Endothelial cell of umbilical vein (primary cell): ENCODE data around the gene TAX1BP3. TPM values are rescaled to one million over a fixed set of nuclear protein-coding genes. Genes with fewer than 3 reads are reported as not detected.

Source experiments
- BruUV-seq: library from RNA; stranded (reverse); fragments of 400-500 nt; replicated peaks from 2 replicates; lab custom pipeline; 2021; lab: Mats Ljungman, UMichigan
- CTCF ChIA-PET: fragments of 300-600, 350-600 bp; sonication (Branson Sonifier 250); formaldehyde crosslinking; loops from one replicate; lab custom pipeline; 2021; ENCODE audit warnings: antibody characterized with exemption, inconsistent platforms; lab: Charles Lee
- POLR2A ChIA-PET: fragments of 300-600, 350-600 bp; sonication (Branson Sonifier 250); formaldehyde crosslinking; loops from one replicate; lab custom pipeline; 2021; ENCODE audit warnings: antibody characterized with exemption, inconsistent platforms; lab: Charles Lee
- DNase-seq: peaks from one replicate; pipeline ENCODE4 v3.0.0-alpha.2; 2011; ENCODE audit warnings: low read depth, low spot score
- FAIRE-seq: peaks from 2 replicates; lab custom pipeline; 2011; peaks lifted over from hg19 to GRCh38; lab: Jason Lieb, UNC
- H2AFZ ChIP-seq: 2 replicates; pipeline ENCODE4 v1.6.0; 2012; ENCODE audit warnings: low read depth, low read length, control low read depth, inconsistent platforms
- H3K27ac ChIP-seq: 2 replicates; pipeline ENCODE4 v1.5.1; 2011; ENCODE audit warnings: low read depth, mild to moderate bottlenecking, control low read depth, low read length, moderate library complexity; ENCODE audit not compliant: insufficient read depth
- H3K27me3 ChIP-seq, 2 experiments: 2 replicates each; pipeline versions ENCODE4 v1.6.0 to v1.6.1; 2011; ENCODE audit warnings: low read length in 2 of 2, mixed read lengths in 1 of 2; ENCODE audit not compliant: control insufficient read depth in 2 of 2, insufficient read depth in 2 of 2
- H3K36me3 ChIP-seq, 2 experiments: 2 replicates in 1 of 2; 3 replicates in 1 of 2; pipeline ENCODE4 v1.5.1; 2011; ENCODE audit warnings: low read length in 2 of 2, mild to moderate bottlenecking in 1 of 2, moderate library complexity in 1 of 2; ENCODE audit not compliant: control insufficient read depth in 2 of 2, insufficient read depth in 2 of 2; ENCODE audit errors: extremely low read depth in 1 of 2
- H3K4me1 ChIP-seq: 3 replicates; pipeline ENCODE4 v1.5.1; 2011; ENCODE audit warnings: mild to moderate bottlenecking, low read length; ENCODE audit not compliant: control insufficient read depth, insufficient read depth; ENCODE audit errors: extremely low read depth
- H3K4me2 ChIP-seq: 2 replicates; pipeline ENCODE4 v1.6.1; 2011; ENCODE audit warnings: low read length, control low read depth, mixed read lengths; ENCODE audit not compliant: insufficient read depth
- H3K4me3 ChIP-seq, 3 experiments: fragments of 200-600 bp in 1 of 3; sonication (generic), shearing (Covaris generic) in 1 of 3; replicated peaks in 1 of 3; 2 replicates each; pipeline ENCODE4 v1.5.1; 2011 to 2016; ENCODE audit warnings: control low read depth in 3 of 3, low read length in 3 of 3, mild to moderate bottlenecking in 2 of 3, inconsistent platforms in 1 of 3, low read depth in 1 of 3, moderate library complexity in 1 of 3; ENCODE audit not compliant: insufficient read depth in 1 of 3
- H3K79me2 ChIP-seq: 2 replicates; pipeline ENCODE4 v1.6.0; 2012; ENCODE audit warnings: low read length, inconsistent platforms; ENCODE audit not compliant: control insufficient read depth, insufficient read depth
- H3K9ac ChIP-seq: replicated peaks from 2 replicates; pipeline ENCODE3; 2011; ENCODE audit warnings: low read length, control low read depth; ENCODE audit not compliant: insufficient read depth; ENCODE audit errors: extremely low read depth
- H3K9me1 ChIP-seq: replicated peaks from 3 replicates; pipeline ENCODE4 v1.6.0; 2011; ENCODE audit warnings: mild to moderate bottlenecking, low read length; ENCODE audit not compliant: control insufficient read depth, insufficient read depth; ENCODE audit errors: extremely low read depth
- H3K9me3 ChIP-seq: replicated peaks from 2 replicates; pipeline ENCODE4 v1.5.1; 2012; ENCODE audit warnings: low read length, inconsistent platforms; ENCODE audit not compliant: control insufficient read depth, insufficient read depth
- H4K20me1 ChIP-seq: replicated peaks from 2 replicates; pipeline ENCODE3; 2011; ENCODE audit warnings: mild to moderate bottlenecking, low read length; ENCODE audit not compliant: control insufficient read depth, insufficient read depth; ENCODE audit errors: extremely low read depth
- CTCF ChIP-seq, 2 donors: IDR thresholded peaks; 1 replicate in 1 of 2; 2 replicates in 1 of 2; pipeline ENCODE4 v1.5.1; 2011; ENCODE audit warnings: low read length in 2 of 2, mild to moderate bottlenecking in 2 of 2, moderate library complexity in 2 of 2, control low read depth in 1 of 2, inconsistent platforms in 1 of 2, low read depth in 1 of 2; ENCODE audit not compliant: insufficient read depth in 1 of 2; ENCODE audit errors: extremely low read depth in 1 of 2
- EZH2 ChIP-seq: IDR thresholded peaks from 2 replicates; pipeline ENCODE4 v1.6.1; 2012; ENCODE audit warnings: borderline replicate concordance, low read depth, mild to moderate bottlenecking, moderate library complexity, low read length, inconsistent platforms; ENCODE audit not compliant: severe bottlenecking
- FOS ChIP-seq: IDR thresholded peaks from 2 replicates; pipeline ENCODE4 v1.6.1; 2011; ENCODE audit warnings: mild to moderate bottlenecking, low read length, moderate library complexity, borderline replicate concordance; ENCODE audit not compliant: insufficient read depth
- GATA2 ChIP-seq: IDR thresholded peaks from 2 replicates; pipeline ENCODE4 v1.7.0; 2011; ENCODE audit warnings: low read depth, mild to moderate bottlenecking, moderate library complexity, mixed read lengths, low read length; ENCODE audit not compliant: insufficient read length, insufficient read depth
- JUN ChIP-seq: IDR thresholded peaks from 2 replicates; pipeline ENCODE4 v1.6.1; 2011; ENCODE audit warnings: borderline replicate concordance, low read depth; ENCODE audit not compliant: insufficient read length, insufficient read depth
- MAX ChIP-seq: IDR thresholded peaks from 2 replicates; pipeline ENCODE4 v1.6.1; 2011; ENCODE audit not compliant: insufficient read depth, insufficient read length
- MYC ChIP-seq: IDR thresholded peaks from one replicate; pipeline ENCODE4 v1.6.1; 2011; ENCODE audit warnings: mild to moderate bottlenecking, low read depth, low read length
- POLR2A ChIP-seq: IDR thresholded peaks from 2 replicates; pipeline ENCODE4 v1.6.1; 2012; ENCODE audit warnings: low read depth, mild to moderate bottlenecking, control low read depth, low read length
- POLR2AphosphoS5 ChIP-seq: IDR thresholded peaks from 2 replicates; pipeline ENCODE4 v1.6.1; 2012; ENCODE audit warnings: low read depth, mild to moderate bottlenecking, control low read depth, low read length, moderate library complexity; ENCODE audit not compliant: insufficient read depth
- dilution Hi-C: fragments of 300-500 bp; cut with MboI; formaldehyde crosslinking; loops from one replicate; pipeline ENCODE4 v1.15.0; 2019; ENCODE audit warnings: low sequenced_read_pairs; ENCODE audit not compliant: extremely low pct_ligation_motif_present
- intact Hi-C: fragments of 100-400 bp; cut with micrococcal nuclease; formaldehyde crosslinking; loops from one replicate; pipeline ENCODE4 v1.10.0; 2022
- polyA plus RNA-seq, 4 experiments: library from polyadenylated mRNA; depleted of rRNA in 3 of 4; stranded (reverse) in 3 of 4; unstranded in 1 of 4; fragments of >200 nt; gene quantifications; 2 replicates each; pipeline versions ENCODE4 v1.2.1 to v1.2.3, GENCODE V29; 2011 to 2012; ENCODE audit warnings: missing spikeins in 1 of 4
- total RNA-seq: library from RNA; stranded (reverse); gene quantifications from 2 replicates; pipeline ENCODE4 v1.2.3, GENCODE V29; 2021

Gene TAX1BP3
- total and polyA plus RNA-seq, 2 donors (not counting 3 experiments of a cell fraction or from before 2014, with no cell fraction given), result 254 to 315 TPM

DNA sequence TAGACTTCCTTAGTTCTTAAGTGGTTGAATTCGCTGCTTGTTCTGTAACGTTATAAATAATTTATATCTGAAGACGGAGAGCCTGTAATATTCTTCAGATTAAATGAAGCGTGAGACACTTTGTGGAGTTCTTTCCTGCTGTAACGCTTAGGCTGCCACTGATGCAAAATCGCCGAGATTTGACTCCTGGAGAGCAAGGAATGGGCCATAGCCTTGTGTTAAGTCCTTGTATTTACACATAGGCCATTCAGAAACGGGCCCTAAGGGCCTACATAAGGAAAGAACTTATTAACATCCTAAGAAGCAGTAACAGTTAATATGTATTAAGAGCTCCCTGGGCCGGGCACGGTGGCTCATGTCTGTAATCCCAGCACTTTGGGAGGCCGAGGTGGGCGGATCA, 1.2 kb upstream of the TAX1BP3 start:
- no TSS peak for BruUV-seq
- TF ChIP-seq CTCF (IDR thresholded peaks at IDR 0.05; ENCODE audit: extremely low read depth in 1 of 2, insufficient read depth in 1 of 2, low read depth in 1 of 2, low read length in 2 of 2) (no peak), JUN (no peak), MYC (no peak), FOS (no peak), EZH2 (no peak), POLR2A (no peak), POLR2AphosphoS5 (no peak), GATA2 (no peak), MAX (no peak)
- Histone ChIP-seq H3K27ac (peak overlapping the region; percentile 79), H2AFZ (no peak overlapping the region), H3K4me3 (peak overlapping the region; percentile 75 to 90 (median 86)), H3K9me3 (no peaks in the 10 kb centered on the region), H3K27me3 (no peaks in the 10 kb centered on the region), H3K4me1 (peaks cover 24% of the 10 kb centered on the region), H3K9me1 (no peaks in the 10 kb centered on the region), H4K20me1 (peaks cover 3% of the 10 kb centered on the region), H3K79me2 (peaks cover 45% of the 10 kb centered on the region), H3K36me3 (peaks cover 5% of the 10 kb centered on the region in 2 experiments), H3K9ac (peak overlapping the region; percentile 99), H3K4me2 (peak overlapping the region; percentile 94)
- ChIA-PET CTCF (no interaction called here), POLR2A (no interaction called here)
- intact Hi-C loops, result loop anchor here (2.0 to 5.0 kb wide), 2 partner anchors 53 to 67 kb away; partner anchors contain the start of gene HASPIN
- FAIRE-seq (no peak), DNase-seq (no peak)
- dilution Hi-C loops, result no loop called here
